HG03565 (cell line): ENCODE data around the gene CCNB1IP1.
"Not testable (repeated sequence)": the region's sequence is repeated elsewhere in the genome, so short reads cannot be mapped to it uniquely, and the experiment has no call there.

ENCODE experiments used
- ATAC-seq: cut with Tn5 transposase; IDR thresholded peaks from one replicate; pipeline ENCODE4 v1.9.1; 2021; ENCODE audit warnings: mild to moderate bottlenecking, moderate library complexity; ENCODE audit not compliant: unreplicated experiment

The CCNB1IP1 gene

DNA sequence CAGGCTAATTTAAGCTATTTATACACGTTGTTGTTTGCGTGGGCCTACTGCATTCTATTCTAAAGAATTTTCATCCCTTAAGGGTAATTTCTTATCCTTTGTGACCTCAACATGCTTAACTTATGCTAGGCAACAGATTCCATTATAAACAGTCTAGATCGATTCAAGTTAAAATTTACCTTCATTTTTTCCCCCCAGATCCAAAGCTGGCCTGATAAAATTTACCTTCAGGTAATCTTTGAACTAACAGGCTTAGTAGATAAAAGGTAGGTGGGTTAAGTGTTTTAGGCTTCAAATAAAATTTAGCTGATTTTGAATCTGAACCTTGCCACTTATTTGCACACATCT lies 389 bp upstream of the CCNB1IP1 start:
- ATAC-seq, result no peak

DNA sequence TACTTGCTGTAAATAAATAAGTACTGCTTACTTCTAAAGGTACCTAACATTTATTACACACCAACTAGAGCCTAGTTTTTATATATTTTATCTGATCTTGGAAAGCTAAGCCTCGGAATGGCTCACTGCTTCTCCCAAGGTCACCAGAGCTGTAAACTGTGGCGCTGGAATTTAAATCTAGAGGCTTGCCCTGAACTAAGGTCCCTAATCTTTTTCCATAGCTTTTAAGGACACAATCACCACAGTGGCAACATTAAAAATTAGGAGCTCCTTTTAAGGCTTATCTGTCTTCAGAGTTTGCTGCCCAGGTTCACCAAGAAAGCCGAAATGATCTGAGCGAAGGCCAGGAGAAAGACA lies 670 bp downstream of the CCNB1IP1 start:
- no peak for ATAC-seq

DNA sequence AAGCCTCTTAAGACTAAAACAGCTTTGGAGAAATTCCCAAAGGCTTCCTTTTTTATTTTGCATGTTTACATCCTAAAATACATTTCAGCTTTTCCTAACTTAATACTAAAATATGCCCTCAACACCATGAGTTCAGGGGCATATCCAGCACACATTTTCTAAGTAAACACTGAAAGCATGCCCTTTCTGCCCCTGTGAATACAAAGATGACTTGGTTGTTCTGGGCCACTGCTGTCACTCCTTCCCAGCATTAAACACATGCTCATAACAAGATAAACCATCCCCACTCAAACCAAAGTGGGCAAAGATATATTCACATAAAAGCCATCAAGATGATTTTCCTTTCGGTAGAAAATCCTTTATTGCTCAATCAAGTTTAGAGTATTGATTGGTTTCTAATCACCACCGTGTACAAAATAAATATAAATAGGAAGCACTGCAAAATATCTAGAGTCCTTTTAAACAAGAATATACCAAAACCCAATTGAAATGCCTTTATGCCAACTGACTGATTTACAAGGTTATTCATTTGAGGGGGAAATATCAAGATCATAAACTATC lies 1.9 kb downstream of the CCNB1IP1 start:
- no peak for ATAC-seq

DNA sequence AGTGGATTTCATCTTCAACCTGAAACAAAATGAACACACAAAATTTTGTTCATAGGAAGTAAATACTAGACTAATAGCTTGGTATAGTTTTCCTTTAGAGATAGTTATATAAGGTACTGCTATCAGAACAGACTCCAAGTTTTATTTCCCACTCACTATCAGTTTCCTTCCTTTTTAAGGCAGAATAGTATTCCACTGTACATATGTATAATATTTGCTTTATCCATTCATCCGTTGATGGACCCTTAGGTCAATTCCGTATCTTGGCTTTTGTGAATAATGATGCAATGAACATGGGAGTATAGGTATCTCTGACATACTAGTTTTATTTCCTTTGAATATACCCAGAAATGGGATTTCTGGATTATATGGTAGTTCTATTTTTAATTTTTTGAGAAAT lies 3.7 kb downstream of the CCNB1IP1 start:
- ATAC-seq, result no peak

DNA sequence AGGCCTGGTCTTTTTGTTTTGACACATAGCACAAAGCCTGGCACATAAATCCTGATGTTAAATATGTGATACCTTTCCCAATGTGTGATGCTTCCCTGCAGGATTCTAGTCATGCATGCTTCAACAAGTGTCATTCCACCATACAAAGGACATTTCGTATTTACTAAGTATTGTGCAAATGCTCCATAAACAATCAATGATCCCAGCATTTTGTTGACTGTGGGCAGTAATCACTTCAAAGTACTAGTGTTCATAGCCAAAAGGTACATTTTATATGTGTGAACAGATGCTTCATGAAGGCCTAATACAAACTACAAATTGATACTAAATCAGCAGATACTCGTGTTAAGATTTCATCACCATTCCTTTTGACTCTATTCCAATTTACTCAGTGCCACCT lies 4.4 kb downstream of the CCNB1IP1 start:
- no peak for ATAC-seq

DNA sequence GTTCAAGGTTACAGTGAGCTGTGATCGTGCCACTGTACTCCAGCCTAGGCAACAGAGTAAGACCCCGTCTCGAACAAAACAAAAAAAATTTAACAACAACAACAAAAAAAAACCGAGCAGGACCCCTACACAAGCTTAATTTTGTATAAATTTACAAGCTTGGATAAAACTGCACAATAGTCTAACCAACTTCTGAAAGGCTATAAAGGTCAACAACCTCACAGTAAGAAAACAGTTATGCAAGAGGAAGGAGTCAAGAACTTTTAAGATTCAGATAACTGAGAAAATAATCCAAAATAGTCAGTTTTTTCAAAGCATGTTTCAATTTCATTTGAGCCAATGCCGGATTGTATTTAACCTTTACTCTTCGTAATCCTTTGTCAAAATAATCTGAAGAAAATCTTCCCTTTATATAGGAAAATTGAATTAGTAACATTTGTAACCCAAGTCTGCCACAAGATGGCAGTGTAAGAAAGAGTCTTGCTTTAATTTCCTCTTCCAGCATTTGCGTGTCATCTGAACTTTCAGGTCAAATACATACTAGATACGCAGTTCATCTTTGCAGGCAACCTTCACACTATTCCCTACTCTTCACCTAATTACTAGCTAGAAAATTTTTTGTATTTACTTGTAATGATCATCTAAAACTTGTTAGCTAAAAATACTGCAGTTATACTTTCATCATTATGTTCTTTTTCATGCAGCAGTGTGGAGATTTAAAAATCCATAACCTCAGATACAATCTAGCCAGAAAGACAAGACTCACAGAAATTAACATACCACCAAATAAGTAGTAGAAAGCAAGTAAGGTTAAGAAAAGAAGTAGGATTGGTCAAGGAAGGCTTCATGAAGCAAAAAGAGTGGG lies 5.8 kb downstream of the CCNB1IP1 start:
- ATAC-seq, result peak; percentile 45

DNA sequence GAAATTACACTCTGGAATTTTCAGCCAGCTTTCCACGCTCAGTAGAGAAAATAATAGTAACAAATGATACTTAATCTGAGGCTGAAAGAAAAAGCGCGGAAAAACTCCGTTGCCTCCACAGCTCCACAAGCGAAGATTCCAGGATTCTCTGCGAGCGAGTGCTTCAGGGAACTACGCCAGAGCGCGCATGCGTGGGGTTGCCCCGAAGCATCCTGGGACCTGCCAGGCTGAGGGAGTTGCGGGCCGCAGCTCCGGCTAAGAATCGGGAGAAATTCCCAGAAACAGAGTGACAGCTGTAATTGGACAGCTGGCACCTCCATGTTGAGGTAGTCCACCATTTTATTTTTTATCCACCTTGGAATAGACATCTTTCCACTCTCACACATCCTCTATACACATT lies 15.4 kb downstream of the CCNB1IP1 start:
- ATAC-seq, result no peak

DNA sequence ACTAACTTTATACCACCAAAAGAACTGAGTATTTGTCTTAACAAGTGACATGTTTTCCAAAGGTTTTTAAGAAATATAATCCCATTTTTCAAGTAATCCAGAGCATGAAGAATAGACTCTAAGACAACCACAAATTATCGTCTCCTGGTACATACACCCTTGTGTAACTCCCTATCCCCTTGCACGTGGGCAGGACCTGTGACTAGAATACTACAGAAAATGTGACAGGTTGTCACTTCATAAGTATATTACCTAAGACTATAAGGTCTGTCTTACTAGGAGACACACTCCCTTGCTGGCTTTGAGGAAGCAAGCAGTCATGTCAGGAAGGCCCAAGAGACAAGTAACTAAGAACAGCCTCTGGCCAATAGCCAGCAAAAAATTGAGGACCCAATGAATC lies 19.1 kb downstream of the CCNB1IP1 start:
- ATAC-seq, result no peak

DNA sequence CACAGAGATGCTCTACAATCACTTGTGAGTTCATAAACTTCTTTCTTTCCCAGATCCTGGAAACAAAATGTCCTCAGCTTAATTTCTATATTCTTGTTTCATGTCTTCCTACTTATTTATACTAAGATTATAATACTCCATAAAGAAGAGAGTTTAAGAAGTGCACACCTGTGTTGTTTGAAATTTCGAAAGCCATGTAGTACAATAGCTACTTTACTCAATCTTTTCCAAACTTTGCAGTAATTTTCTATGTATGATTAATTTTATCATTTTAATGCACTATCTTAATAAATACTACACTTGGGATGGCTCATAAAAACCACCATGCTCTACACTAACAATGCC lies 27.0 kb downstream of the CCNB1IP1 start:
- no peak for ATAC-seq

DNA sequence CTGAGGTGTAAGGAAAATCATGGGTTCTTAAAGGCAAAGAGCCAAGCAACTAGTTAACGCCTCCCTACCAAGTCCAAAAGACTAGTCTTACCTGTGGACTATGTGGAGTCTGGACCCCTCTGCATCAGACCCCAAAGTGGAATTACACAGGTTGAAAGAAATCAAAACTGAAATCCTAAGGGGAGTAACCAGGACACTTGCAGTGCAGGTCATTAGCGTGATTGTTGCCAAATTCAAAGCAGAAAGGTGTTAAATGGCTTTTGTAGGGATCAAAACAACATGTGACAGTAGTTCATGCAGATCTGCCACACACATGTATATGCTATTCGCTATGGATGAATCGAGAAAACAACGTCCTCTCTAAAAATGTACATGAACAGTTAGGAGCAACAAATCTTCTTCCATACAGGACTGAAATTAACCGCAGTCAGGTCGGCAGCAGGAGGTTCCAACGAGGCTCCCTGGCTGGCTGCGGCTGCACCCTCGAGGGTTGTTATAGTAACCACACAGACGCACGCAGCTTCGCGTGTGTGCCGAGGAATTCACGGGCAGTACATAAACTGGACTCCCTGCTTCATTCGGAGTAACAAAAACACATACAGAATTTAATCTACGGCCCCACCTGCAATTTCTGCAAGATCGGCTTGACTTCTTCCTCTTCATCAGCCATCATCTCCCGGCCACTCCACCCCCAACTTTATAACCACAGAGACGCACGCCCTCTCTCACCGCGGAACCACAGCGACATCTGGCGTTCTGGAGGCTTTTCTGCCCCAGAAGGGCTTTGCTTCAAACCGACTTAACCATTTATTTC lies 27.6 kb downstream of the CCNB1IP1 start, which contains the start of gene TTC5:
TTC5 (minus strand) TSS at position 687 of the 814 bp plus-strand sequence; CDS start at position 673, 14 bp downstream.
- ATAC-seq, result peak; percentile 88

DNA sequence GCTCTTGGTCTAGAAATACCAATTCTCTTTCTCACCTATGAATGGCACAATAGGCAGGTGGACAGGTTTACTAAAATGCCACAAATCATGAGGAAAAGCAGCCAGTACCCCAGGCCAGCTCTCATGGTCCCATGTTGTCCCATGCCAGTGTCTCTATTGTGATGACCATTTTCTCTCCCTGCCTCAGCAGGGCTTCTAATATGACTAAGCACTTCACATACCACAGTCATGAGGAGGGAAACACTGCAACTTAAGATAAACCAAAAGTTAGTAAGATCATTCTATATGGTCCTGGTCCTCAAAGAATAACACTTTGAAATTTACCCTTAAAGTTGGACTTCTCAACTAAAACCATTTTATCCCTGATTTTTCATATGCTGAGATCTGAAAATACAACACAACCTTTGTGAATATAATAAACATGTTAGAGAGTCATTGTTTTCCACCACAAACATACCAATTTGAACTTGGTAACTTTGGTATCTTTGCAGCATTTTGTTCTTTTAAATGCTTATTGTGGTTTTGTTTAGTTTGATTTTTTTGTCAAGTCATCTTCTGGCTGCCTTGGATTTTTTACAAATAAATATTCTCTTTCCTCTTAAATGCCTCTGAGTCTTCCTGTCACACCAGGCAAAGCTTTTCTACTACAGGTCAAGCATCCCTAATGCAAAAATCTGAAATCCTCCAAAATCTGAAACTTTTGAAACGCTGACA lies 30.9 kb downstream of the CCNB1IP1 start:
- ATAC-seq, result no peak

DNA sequence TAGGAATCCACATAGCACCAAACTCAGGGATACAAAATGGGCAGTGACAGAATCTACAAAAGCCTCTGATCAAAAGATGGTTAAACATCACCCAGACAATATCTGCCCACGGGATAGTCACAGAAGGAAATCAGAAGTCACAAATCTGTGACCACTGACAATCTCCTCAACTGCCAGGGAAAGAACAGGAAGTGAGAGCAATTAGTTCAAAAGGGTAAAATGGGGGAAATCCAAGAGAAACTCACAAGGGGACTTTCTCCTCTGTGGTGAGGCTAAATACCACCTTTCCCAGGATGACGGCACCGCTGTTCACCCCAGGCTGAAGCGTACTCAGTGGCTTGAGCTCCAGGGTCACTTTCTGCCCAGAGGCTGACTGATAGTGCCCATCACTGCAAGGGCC lies 38.0 kb downstream of the CCNB1IP1 start:
- ATAC-seq, result peak; percentile 85

DNA sequence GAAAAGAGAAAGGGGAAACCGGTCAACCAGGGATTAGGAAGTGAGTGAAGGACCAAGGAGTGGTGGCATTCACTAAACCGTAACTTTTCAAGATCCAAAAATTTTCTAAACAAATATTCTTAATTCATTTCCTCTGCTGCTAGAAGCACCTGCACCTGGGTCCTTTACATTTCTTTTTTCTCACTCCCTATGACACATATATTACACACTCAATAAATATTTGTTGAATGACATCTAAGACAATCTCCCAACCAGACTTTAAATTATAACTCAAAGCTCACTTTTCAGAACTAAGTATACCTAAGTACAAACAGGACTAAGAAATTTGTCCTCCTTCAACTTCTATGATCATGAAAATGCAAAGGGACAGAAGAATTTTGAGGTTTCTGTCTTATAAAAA lies 38.4 kb downstream of the CCNB1IP1 start:
- ATAC-seq, result no peak

DNA sequence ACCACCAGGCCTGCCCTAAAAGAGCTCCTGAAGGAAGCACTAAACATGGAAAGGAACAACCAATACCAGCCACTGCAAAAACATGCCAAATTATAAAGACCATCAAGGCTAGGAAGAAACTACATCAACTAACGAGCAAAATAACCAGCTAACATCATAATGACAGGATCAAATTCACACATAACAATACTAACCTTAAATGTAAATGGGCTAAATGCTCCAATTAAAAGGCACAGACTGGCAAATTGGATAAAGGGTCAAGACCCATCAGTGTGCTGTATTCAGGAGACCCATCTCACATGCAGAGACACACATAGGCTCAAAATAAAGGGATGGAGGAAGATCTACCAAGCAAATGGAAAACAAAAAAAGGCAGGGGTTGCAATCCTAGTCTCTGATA lies 51.1 kb downstream of the CCNB1IP1 start:
- not testable (repeated sequence) for ATAC-seq

DNA sequence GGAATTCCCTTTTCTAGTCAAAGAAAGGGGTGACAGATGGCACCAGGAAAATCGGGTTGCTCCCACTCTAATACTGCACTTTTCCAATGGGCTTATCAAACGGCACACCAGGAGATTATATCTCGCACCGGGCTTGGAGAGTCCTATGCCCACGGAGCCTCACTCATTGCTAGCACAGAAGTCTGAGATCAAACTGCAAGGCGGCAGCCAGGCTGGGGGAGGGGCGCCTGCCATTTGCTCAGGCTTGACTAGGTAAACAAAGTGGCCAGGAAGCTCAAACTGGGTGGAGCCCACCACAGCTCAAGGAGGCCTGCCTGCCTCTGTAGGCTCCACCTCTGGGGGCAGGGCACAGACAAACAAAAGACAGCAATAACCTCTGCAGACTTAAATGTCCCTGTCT lies 52.8 kb downstream of the CCNB1IP1 start:
- not testable (repeated sequence) for ATAC-seq

DNA sequence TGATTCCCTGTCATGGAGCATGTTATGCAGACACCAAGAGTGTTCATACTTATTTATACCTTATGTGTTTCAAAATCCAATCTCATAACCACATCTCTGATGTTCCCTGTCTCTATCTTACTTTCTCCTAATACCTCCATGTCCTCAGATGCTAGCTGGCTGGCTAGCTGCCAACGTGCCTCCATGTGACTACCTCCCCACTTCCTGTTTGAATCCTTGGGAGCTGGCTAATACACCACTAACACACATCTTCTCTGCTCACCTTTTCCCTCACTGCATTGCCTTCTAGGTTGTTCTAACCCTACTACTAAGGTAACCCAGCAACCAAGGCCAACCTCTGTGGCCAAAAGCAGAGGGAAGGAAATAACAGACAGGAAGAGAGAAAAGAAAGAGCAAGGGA lies 54.7 kb downstream of the CCNB1IP1 start:
- no peak for ATAC-seq

DNA sequence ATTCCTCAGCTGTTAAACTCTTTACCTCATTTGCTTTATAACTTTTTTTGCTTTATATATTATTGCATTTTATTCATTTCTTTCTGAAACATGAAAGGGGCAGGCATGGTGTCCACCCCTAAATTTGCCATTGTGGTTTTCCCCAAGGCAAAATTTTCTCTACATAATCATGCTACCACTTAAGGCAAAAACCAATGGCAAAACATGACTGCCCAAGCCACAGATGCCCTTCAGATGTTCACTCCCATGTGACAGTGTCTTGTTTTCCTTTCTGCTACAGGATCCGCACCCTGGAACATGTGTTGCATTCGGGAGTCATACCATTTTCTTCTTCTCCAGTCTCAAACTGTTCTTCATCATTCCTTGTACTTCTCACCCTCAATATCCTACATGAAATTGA lies 55.7 kb downstream of the CCNB1IP1 start:
- no peak for ATAC-seq

DNA sequence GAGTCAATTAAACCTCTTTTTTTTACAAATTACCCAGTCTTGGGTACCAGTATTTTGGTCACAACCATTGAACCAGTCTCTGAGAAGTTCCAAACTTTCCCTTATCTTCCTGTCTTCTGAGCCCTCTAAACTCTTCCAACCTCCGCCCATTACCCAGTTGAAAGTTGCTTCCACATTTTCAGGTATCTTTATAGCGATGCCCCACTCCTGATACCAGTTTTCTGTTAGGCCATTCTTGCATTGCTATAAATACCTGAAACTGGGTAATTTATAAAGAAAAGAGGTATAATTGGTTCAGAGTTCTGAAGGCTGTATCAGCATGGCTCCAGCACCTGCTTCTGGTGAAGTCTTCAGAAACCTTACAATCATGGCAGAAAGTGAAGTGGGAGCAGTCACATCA lies 59.0 kb downstream of the CCNB1IP1 start:
- no peak for ATAC-seq

DNA sequence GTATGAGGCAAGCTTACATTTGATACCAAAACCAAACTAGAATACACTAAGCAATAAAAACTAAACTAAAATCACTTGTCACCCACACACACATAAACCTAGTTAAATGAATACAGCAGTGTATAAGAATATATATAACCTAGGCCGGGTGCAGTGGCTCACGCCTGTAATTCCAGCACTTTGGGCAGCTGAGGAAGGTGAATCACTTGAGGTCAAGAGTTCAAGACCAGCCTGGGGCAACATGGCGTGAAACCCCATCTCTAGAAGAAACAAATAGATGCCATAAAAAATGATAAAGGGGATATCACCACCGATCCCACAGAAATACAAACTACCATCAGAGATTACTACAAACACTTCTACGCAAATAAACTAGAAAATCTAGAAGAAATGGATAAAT lies 68.7 kb downstream of the CCNB1IP1 start:
- ATAC-seq, result not testable (repeated sequence)

DNA sequence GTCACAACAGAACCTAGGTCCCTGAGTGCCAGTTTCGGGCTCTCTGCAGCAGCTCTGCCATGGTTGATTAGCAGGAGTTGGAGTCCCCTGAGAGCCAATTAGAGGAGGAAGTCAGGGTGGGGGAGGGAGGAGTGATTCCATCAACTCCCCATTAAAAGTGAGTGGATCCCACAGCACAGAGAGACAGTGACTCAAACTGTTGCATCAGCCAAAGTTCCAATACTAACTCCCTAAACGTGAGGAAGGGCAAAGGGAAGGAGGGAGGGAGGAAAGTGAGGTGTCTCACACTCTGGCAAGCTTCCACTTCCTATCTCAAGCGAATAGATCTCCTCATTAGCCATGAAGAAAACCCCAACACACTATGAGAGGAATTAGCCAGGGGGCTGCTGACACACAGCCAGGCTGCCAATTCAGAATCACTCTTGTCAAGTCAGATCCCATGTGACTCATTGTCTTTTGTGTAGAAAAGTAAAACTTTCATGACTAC lies 70.4 kb downstream of the CCNB1IP1 start:
- ATAC-seq, result no peak
